Neutrophil (primary cell): ENCODE results near the gene RNF222.
"Not testable (repeated sequence)": the region's sequence is repeated elsewhere in the genome, so short reads cannot be mapped to it uniquely, and the experiment has no call there.

Experiments
- H3K27ac ChIP-seq: fragments of 200-600 bp; sonication (generic); 2 replicates; pipeline ENCODE4 v1.5.1; 2016; ENCODE audit warnings: mild to moderate bottlenecking, moderate library complexity
- H3K27me3 ChIP-seq: fragments of 200-600 bp; sonication (generic); 2 replicates; pipeline ENCODE4 v1.6.0; 2016; ENCODE audit warnings: mild to moderate bottlenecking
- H3K36me3 ChIP-seq: fragments of 200-600 bp; sonication (generic); 2 replicates; pipeline ENCODE4 v1.5.1; 2017
- H3K4me1 ChIP-seq, 2 experiments: fragments of 200-600 bp in 1 of 2; sonication (generic) in 1 of 2; 1 replicate in 1 of 2; 2 replicates in 1 of 2; pipeline versions ENCODE4 v1.5.1 to v1.6.1; 2013 to 2016; ENCODE audit warnings: low read depth in 1 of 2, low read length in 1 of 2, mild to moderate bottlenecking in 1 of 2, moderate library complexity in 1 of 2; ENCODE audit not compliant: control insufficient read depth in 1 of 2, insufficient read depth in 1 of 2
- H3K4me3 ChIP-seq, 2 experiments: fragments of 200-600 bp in 1 of 2; sonication (generic) in 1 of 2; 1 replicate in 1 of 2; 2 replicates in 1 of 2; pipeline ENCODE4 v1.5.1; 2013 to 2016; ENCODE audit warnings: low read depth in 1 of 2, low read length in 1 of 2, mild to moderate bottlenecking in 1 of 2, moderate library complexity in 1 of 2
- H3K9me3 ChIP-seq: fragments of 200-600 bp; sonication (generic); 2 replicates; pipeline ENCODE4 v1.5.1; 2016
- CTCF ChIP-seq: fragments of 200-600 bp; sonication (generic); IDR thresholded peaks from 2 replicates; pipeline ENCODE4 v1.5.1; 2016; ENCODE audit warnings: antibody characterized with exemption

RNF222 gene

GRCh38 chr17:8354236-8354635 lies 43.4 kb downstream of the RNF222 start:
- no peaks in the 10 kb centered on the region for H3K36me3 ChIP-seq
- H3K27ac ChIP-seq: no peak overlapping the region
- H3K9me3 ChIP-seq: no peaks in the 10 kb centered on the region
- H3K4me3 ChIP-seq: no peak overlapping the region
- no peaks in the 10 kb centered on the region for H3K4me1 ChIP-seq
- TF ChIP-seq CTCF: no peak
- no peaks in the 10 kb centered on the region for H3K27me3 ChIP-seq

- Histone ChIP-seq H3K4me1 (no peaks in the 10 kb centered on the region), H3K27ac (no peak overlapping the region), H3K9me3 (no peaks in the 10 kb centered on the region), H3K4me3 (no peak overlapping the region), H3K36me3 (no peaks in the 10 kb centered on the region), H3K27me3 (no peaks in the 10 kb centered on the region)
- no peak for TF ChIP-seq CTCF
These were observed 43.9 kb downstream of the RNF222 start for GRCh38 chr17:8353736-8354135.

GRCh38 chr17:8350339-8350738 lies 47.3 kb downstream of the RNF222 start:
- H3K9me3 ChIP-seq: no peaks in the 10 kb centered on the region
- H3K4me1 ChIP-seq: no peaks in the 10 kb centered on the region
- no peak overlapping the region for H3K27ac ChIP-seq
- H3K36me3 ChIP-seq: no peaks in the 10 kb centered on the region
- no peak for TF ChIP-seq CTCF
- H3K27me3 ChIP-seq: peaks cover 30% of the 10 kb centered on the region
- H3K4me3 ChIP-seq: no peak overlapping the region

GRCh38 chr17:8347001-8347400 lies 50.6 kb downstream of the RNF222 start:
- H3K4me1 ChIP-seq, H3K36me3 ChIP-seq, H3K9me3 ChIP-seq, H3K27ac ChIP-seq, H3K4me3 ChIP-seq: not testable (repeated sequence)
- H3K27me3 ChIP-seq: peaks cover 33% of the 10 kb centered on the region

GRCh38 chr17:8345951-8346665 lies 51.5 kb downstream of the RNF222 start:
- H3K27me3 ChIP-seq: peaks cover 33% of the 10 kb centered on the region
- H3K4me1 ChIP-seq: no peaks in the 10 kb centered on the region
- H3K9me3 ChIP-seq: no peaks in the 10 kb centered on the region
- H3K27ac ChIP-seq: no peak overlapping the region
- no peaks in the 10 kb centered on the region for H3K36me3 ChIP-seq
- H3K4me3 ChIP-seq: no peak overlapping the region
- TF ChIP-seq CTCF: no peak

GRCh38 chr17:8345052-8345690 lies 52.5 kb downstream of the RNF222 start:
- no peak for TF ChIP-seq CTCF

More at GRCh38 chr17:8345052-8345690, 52.5 kb downstream of the RNF222 start:
- H3K9me3 ChIP-seq: no peaks in the 10 kb centered on the region
- no peaks in the 10 kb centered on the region for H3K4me1 ChIP-seq
- no peak overlapping the region for H3K27ac ChIP-seq
- no peaks in the 10 kb centered on the region for H3K36me3 ChIP-seq
- H3K27me3 ChIP-seq: peaks cover 33% of the 10 kb centered on the region
- H3K4me3 ChIP-seq: no peak overlapping the region
